ENCODE results near the gene DAP.

DAP gene

DNA sequence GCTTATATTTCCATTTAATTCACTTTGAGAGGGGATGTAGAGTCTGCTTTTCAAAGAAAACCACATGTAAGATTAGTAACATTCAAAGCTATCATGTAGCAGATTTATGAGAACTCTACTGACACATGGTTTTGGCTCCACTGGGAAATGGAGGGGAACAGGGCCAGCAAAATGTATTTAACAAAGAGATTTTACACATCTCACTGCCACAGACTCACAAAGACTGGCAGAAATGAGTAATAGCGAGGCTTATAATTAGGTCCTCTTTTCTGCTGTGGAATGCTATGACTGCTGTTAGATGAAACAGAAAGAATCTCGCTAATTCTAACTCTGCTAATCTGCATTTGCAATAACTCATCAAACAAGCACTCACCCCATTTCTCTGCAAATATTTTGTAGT is 4.5 kb downstream of the DAP start:
- no peaks in the 10 kb centered on the region for H3K9me2 ChIP-seq (replicated peaks; ENCODE audit: insufficient read depth, low read length)
- no peak for TF ChIP-seq EZH2phosphoT487 (conservative IDR thresholded peaks at IDR 0.05; ENCODE audit: low read length)
- no peaks in the 10 kb centered on the region for H4K20me1 ChIP-seq (ENCODE audit: low read depth, low read length)
- no peaks in the 10 kb centered on the region for H3K9me3 ChIP-seq (ENCODE audit: insufficient read depth, low read length)
- H2AFZ ChIP-seq (ENCODE audit: low read depth, low read length, severe bottlenecking): no peak overlapping the region
- no peak overlapping the region for H3K9ac ChIP-seq (ENCODE audit: low read length)
- H3K79me2 ChIP-seq (ENCODE audit: insufficient read depth, low read length): peaks cover 86% of the 10 kb centered on the region
- no peaks in the 10 kb centered on the region for H3K27me3 ChIP-seq (ENCODE audit: low read length)
- no peak overlapping the region for H3K4me3 ChIP-seq (ENCODE audit: insufficient read depth, low read length, poor library complexity, severe bottlenecking)
- H3K36me3 ChIP-seq (ENCODE audit: low read length): no peaks in the 10 kb centered on the region
- H3F3A ChIP-seq (ENCODE audit: insufficient read depth): 0 out of 2 replicates have a peak, but pooled peaks cover under 1% of the 10 kb centered on the region
- no peak overlapping the region for H3K4me2 ChIP-seq (ENCODE audit: low read depth, low read length, poor library complexity, severe bottlenecking)
- H3K27ac ChIP-seq (ENCODE audit: low read depth, low read length): no peak overlapping the region

DNA sequence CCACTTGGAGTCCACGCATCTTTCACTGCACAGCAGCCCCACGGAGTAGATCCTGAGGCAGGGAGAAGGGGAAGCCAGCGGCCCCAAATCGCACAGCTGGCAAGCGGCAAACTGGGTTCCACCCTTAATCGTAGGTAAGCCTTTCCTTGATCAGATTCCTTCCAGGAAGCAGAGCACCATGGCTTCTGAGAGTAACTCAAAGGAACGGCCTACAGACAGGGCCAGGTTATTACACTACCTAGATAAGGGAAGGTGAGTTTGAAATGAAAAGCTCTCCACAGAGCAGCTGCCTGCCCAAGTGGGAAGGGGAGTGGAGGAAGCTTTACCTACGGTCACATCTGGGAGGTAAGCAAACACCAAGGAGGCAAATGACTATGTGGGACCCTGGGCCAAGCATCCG is 7.9 kb downstream of the DAP start:
- TF ChIP-seq, protein P1, sequence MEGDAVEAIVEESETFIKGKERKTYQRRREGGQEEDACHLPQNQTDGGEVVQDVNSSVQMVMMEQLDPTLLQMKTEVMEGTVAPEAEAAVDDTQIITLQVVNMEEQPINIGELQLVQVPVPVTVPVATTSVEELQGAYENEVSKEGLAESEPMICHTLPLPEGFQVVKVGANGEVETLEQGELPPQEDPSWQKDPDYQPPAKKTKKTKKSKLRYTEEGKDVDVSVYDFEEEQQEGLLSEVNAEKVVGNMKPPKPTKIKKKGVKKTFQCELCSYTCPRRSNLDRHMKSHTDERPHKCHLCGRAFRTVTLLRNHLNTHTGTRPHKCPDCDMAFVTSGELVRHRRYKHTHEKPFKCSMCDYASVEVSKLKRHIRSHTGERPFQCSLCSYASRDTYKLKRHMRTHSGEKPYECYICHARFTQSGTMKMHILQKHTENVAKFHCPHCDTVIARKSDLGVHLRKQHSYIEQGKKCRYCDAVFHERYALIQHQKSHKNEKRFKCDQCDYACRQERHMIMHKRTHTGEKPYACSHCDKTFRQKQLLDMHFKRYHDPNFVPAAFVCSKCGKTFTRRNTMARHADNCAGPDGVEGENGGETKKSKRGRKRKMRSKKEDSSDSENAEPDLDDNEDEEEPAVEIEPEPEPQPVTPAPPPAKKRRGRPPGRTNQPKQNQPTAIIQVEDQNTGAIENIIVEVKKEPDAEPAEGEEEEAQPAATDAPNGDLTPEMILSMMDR (IDR thresholded peaks at IDR 0.05; ENCODE audit: insufficient read depth, low read length, poor library complexity, severe bottlenecking): no peak
- no peak for TF ChIP-seq EZH2phosphoT487 (conservative IDR thresholded peaks at IDR 0.05; ENCODE audit: low read length)
- Histone ChIP-seq H3K79me2 (ENCODE audit: insufficient read depth, low read length) (peaks cover 82% of the 10 kb centered on the region), H3K27ac (ENCODE audit: low read depth, low read length) (no peak overlapping the region), H4K20me1 (ENCODE audit: low read depth, low read length) (no peaks in the 10 kb centered on the region), H2AFZ (ENCODE audit: low read depth, low read length, severe bottlenecking) (no peak overlapping the region), H3K9ac (ENCODE audit: low read length) (no peak overlapping the region), H3K4me2 (ENCODE audit: low read depth, low read length, poor library complexity, severe bottlenecking) (no peak overlapping the region), H3F3A (ENCODE audit: insufficient read depth) (no peaks in the 10 kb centered on the region), H3K4me3 (ENCODE audit: insufficient read depth, low read length, poor library complexity, severe bottlenecking) (no peak overlapping the region), H3K36me3 (ENCODE audit: low read length) (no peaks in the 10 kb centered on the region), H3K9me3 (ENCODE audit: insufficient read depth, low read length) (no peaks in the 10 kb centered on the region), H3K27me3 (ENCODE audit: low read length) (no peaks in the 10 kb centered on the region), H3K9me2 (replicated peaks; ENCODE audit: insufficient read depth, low read length) (no peaks in the 10 kb centered on the region)

DNA sequence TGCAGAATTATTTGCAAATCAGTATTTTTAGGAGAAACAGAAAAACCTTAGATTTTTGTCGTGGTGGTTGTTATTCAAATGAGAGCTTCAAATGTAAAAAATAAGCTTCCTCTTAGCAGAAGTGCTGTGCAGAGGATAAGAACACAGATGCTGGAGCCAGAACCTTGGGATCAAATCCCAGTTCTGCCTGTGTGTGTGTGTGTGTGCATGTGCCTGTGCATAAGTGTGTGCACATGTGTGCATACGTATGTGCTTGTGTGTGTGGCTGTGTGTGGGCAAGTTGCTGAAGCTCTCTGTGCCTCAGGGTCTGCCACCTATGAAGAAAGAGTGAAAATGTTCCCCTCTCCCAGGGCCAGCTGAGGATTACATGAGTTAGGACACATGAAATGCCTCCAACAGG is 8.6 kb downstream of the DAP start:
- Histone ChIP-seq H3K4me2 (ENCODE audit: low read depth, low read length, poor library complexity, severe bottlenecking) (no peak overlapping the region), H3K9me2 (replicated peaks; ENCODE audit: insufficient read depth, low read length) (no peaks in the 10 kb centered on the region), H2AFZ (ENCODE audit: low read depth, low read length, severe bottlenecking) (no peak overlapping the region), H3K36me3 (ENCODE audit: low read length) (no peaks in the 10 kb centered on the region), H3K79me2 (ENCODE audit: insufficient read depth, low read length) (peaks cover 74% of the 10 kb centered on the region), H4K20me1 (ENCODE audit: low read depth, low read length) (no peaks in the 10 kb centered on the region), H3F3A (ENCODE audit: insufficient read depth) (no peaks in the 10 kb centered on the region), H3K9me3 (ENCODE audit: insufficient read depth, low read length) (no peaks in the 10 kb centered on the region), H3K27ac (ENCODE audit: low read depth, low read length) (no peak overlapping the region), H3K9ac (ENCODE audit: low read length) (no peak overlapping the region), H3K27me3 (ENCODE audit: low read length) (no peaks in the 10 kb centered on the region), H3K4me3 (ENCODE audit: insufficient read depth, low read length, poor library complexity, severe bottlenecking) (no peak overlapping the region)
- TF ChIP-seq EZH2phosphoT487 (conservative IDR thresholded peaks at IDR 0.05; ENCODE audit: low read length): no peak
- TF ChIP-seq, protein P1 (IDR thresholded peaks at IDR 0.05; ENCODE audit: insufficient read depth, low read length, poor library complexity, severe bottlenecking): no peak

DNA sequence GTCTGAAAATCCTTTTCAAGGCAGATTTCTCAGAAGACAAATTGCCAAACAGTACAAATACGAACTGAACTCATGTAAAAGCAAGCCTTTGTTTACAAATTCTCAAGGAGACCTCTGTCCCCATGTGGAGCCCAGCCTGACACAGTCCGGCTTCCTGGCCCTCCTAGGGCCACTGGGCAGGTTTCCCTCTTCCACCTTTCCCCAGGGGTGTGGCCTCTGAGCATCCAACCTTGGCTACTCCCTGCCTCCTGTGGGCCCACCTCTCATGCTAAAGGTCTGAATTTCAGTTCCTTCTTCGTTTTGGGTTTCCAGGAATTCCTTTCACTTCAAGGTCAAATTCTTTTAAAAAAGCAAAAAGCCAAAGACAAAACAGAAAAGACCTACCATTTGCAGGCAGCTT is 10.1 kb downstream of the DAP start:
- Histone ChIP-seq H3K36me3 (ENCODE audit: low read length) (no peaks in the 10 kb centered on the region), H3F3A (ENCODE audit: insufficient read depth) (no peaks in the 10 kb centered on the region), H3K9me2 (replicated peaks; ENCODE audit: insufficient read depth, low read length) (no peaks in the 10 kb centered on the region), H3K27ac (ENCODE audit: low read depth, low read length) (no peak overlapping the region), H3K27me3 (ENCODE audit: low read length) (no peaks in the 10 kb centered on the region), H2AFZ (ENCODE audit: low read depth, low read length, severe bottlenecking) (no peak overlapping the region), H3K4me2 (ENCODE audit: low read depth, low read length, poor library complexity, severe bottlenecking) (no peak overlapping the region), H3K4me3 (ENCODE audit: insufficient read depth, low read length, poor library complexity, severe bottlenecking) (no peak overlapping the region), H4K20me1 (ENCODE audit: low read depth, low read length) (no peaks in the 10 kb centered on the region), H3K9me3 (ENCODE audit: insufficient read depth, low read length) (no peaks in the 10 kb centered on the region), H3K79me2 (ENCODE audit: insufficient read depth, low read length) (peaks cover 59% of the 10 kb centered on the region), H3K9ac (ENCODE audit: low read length) (no peak overlapping the region)
- TF ChIP-seq EZH2phosphoT487 (conservative IDR thresholded peaks at IDR 0.05; ENCODE audit: low read length): no peak
- TF ChIP-seq, protein P1 (IDR thresholded peaks at IDR 0.05; ENCODE audit: insufficient read depth, low read length, poor library complexity, severe bottlenecking): no peak

Data from SU-DHL-6 (cell line).